GM12874 (cell line): Measurements from ENCODE around the gene SHISAL1.

Experiments used
- TF ChIP-seq, protein P1 (sequence below): IDR thresholded peaks from 2 replicates; pipeline ENCODE4 v1.5.1; 2011; ENCODE audit warnings: low read depth, mild to moderate bottlenecking, control low read depth, low read length, moderate library complexity; ENCODE audit not compliant: insufficient read depth

The SHISAL1 gene

DNA sequence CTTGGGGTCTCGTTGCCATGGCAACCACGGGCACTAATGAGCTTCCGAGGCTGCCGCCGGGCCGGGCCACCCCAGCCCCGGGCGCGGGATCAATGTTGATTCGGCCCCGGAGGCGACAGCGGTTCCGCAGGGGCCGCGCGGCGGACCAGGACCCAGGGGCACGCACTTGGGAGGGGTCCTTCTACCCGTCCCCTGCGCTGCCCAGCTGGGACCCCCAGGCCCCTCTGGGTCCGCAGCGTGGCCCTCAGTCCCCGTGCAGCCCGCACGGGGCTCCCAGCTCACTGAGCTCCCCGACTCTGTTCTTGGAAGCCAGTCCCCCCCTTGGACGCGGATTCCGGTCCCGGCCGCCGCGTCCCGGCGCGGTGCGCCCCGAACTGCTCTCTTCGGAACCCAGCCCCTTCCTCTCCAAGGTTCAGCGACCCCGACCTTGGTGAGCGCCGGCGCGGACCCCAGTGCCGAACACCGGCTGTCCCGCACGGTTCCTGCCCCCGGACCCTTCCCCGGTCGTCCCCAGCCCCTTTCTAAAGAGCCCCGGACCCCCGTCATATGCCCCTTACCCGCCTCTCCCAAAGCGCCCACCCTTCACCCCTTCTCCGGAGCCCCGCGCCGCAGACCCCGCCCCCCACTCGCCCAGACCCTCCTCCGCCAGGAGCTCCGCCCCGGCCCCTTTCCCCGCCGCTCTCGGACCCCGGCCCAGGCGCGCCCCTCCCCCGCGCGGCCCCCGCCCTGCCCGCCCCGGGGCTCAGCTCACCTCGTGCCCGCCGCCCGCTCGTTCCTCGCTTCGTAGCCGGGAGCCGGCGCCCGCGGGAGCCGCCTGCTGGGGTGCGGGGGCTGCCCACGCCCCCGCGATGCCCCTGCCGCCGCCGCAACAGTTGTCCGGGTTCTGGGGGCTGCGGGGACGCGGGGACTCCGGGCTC is 18.3 kb upstream of the SHISAL1 start:
- TF ChIP-seq, protein P1, sequence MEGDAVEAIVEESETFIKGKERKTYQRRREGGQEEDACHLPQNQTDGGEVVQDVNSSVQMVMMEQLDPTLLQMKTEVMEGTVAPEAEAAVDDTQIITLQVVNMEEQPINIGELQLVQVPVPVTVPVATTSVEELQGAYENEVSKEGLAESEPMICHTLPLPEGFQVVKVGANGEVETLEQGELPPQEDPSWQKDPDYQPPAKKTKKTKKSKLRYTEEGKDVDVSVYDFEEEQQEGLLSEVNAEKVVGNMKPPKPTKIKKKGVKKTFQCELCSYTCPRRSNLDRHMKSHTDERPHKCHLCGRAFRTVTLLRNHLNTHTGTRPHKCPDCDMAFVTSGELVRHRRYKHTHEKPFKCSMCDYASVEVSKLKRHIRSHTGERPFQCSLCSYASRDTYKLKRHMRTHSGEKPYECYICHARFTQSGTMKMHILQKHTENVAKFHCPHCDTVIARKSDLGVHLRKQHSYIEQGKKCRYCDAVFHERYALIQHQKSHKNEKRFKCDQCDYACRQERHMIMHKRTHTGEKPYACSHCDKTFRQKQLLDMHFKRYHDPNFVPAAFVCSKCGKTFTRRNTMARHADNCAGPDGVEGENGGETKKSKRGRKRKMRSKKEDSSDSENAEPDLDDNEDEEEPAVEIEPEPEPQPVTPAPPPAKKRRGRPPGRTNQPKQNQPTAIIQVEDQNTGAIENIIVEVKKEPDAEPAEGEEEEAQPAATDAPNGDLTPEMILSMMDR = no peak

- TF ChIP-seq, protein P1 = no peak
These were observed 17.5 kb upstream of the SHISAL1 start for GRCh38 chr22:44330188-44330743.

DNA sequence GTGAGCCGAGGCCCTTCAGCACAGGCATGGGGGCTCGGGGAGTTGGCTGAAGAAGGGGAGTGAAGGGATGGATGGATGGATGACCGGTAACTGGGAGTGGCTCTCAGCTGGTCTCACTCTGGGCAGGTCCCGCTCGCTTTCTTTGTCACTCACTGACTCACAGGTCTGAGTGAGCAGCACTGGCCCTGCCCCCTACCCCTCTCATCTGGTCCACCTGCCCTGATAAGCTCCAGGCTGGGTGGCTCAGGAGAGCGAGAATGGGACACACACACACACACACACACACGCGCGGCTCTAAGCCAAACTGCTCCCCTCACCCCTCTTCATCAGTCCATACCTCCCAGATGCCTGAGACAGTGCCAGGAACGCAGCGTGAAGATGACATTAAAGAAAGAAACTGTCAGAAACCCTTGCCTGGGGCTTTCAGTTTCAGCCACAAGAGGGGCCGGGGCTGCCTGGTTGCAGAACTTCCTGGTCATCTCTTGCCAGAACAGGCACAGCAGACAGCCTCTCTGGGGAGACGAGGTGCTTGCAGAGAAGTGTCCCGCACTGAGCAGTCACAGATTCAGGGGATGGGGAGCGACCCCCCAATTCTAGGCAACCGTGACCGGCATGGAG is 16.5 kb upstream of the SHISAL1 start:
- TF ChIP-seq, protein P1 = no peak

- TF ChIP-seq, protein P1 = no peak
These were observed 16.0 kb upstream of the SHISAL1 start for GRCh38 chr22:44328762-44329161.

DNA sequence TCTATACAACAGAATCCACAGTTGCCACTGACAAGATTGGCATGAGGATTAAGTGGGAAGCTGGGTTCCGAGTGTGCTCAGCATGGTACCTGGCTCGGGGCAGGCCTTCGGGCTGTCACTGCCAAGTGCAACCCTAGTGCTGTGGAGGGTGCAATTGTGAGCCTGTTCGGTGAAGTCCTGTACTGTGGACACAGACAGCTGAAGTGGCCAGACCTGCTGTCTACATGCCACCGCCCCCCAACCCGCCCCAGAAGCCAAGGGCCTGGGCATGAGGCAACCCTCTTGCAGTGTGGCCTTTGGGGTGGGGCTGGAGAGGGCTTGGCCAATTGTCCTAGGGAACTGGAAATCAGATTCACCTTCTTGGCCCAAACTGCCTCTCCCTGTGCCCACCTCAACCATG is 15.6 kb upstream of the SHISAL1 start:
- TF ChIP-seq, protein P1 = no peak

DNA sequence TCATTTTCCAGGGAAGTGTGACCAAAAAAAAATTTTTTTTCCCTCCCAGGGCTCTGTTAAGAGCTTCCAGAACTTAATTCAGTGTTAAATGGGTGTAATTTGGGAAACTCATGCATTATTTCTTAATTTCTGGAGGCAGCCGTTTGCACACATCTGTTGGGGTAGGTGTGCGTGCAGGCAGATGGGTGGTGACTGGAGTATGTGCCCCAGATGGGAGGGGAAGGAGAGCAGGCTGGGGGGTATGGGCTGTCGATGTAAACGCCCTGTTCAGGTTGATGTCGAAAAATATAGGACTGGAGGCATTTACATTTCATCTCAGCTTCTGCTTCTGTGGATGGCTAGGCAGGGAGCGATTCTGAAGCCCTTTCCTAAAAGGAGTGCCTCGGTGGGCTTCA is 13.7 kb upstream of the SHISAL1 start:
- TF ChIP-seq, protein P1 = no peak

- TF ChIP-seq, protein P1 = no peak
These were observed 13.2 kb upstream of the SHISAL1 start for GRCh38 chr22:44325718-44326490.
